Measurements from ENCODE around the gene MIF.
"Not testable (repeated sequence)": the region's sequence is repeated elsewhere in the genome, so short reads cannot be mapped to it uniquely, and the experiment has no call there.

DNA sequence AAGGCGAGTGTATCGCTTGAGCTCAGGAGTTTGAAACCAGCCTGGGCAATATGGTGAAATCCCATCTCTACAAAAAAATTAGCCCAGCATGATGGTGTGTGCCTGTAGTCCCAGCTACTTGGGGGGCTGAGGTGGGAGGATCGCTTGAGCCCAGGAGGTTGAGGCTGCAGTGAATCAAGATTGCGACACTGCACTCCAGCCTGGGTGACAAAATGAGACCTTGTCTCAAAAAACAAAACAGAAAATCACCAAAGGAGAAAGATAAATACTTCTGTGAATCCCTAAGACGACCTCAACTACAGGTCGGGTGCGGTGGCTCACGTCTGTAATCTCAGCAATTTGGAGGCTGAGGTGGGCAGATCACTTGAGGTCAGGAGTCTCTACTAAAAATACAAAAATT, 34.0 kb upstream of the MIF start:
- TF ChIP-seq CTCF (conservative IDR thresholded peaks at IDR 0.05; ENCODE audit: low read length); EZH2phosphoT487 (IDR thresholded peaks at IDR 0.05; ENCODE audit: borderline replicate concordance): not testable (repeated sequence)
